Neural cell (in vitro differentiated cells): ENCODE measurements around the gene ZNF512. TPM values are rescaled to one million over a fixed set of nuclear protein-coding genes. Genes with fewer than 3 reads are reported as not detected.

Experiments used
- H2AFZ ChIP-seq: fragments of 200-600, 300-800 bp; sonication (generic), shearing (Covaris generic); 2 replicates; pipeline ENCODE4 v1.6.0; 2014; ENCODE audit warnings: low read depth, mild to moderate bottlenecking, antibody characterized with exemption, low read length, moderate library complexity
- H3F3A ChIP-seq: fragments of 200-600 bp; shearing (Covaris generic); 2 replicates; pipeline ENCODE4 v1.6.1; 2016; ENCODE audit warnings: mild to moderate bottlenecking, moderate library complexity, mixed read lengths, antibody characterized with exemption, low read length; ENCODE audit not compliant: insufficient read depth, poor library complexity, severe bottlenecking
- H3K27ac ChIP-seq: fragments of 200-600, 300-800 bp; sonication (generic), shearing (Covaris generic); 2 replicates; pipeline ENCODE4 v1.5.1; 2014; ENCODE audit warnings: mild to moderate bottlenecking, low read length, moderate library complexity
- H3K27me3 ChIP-seq: fragments of 300-800, 200-600 bp; sonication (generic), shearing (Covaris generic); 2 replicates; pipeline ENCODE4 v1.6.0; 2014; ENCODE audit warnings: mild to moderate bottlenecking, low read depth, low read length, moderate library complexity; ENCODE audit not compliant: insufficient read depth
- H3K36me3 ChIP-seq: fragments of 300-800, 200-600 bp; sonication (generic), shearing (Covaris generic); 2 replicates; pipeline ENCODE4 v1.5.1; 2014; ENCODE audit warnings: mild to moderate bottlenecking, antibody characterized with exemption, low read length, moderate library complexity; ENCODE audit not compliant: insufficient read depth
- H3K4me2 ChIP-seq: fragments of 300-800, 200-600 bp; sonication (generic), shearing (Covaris generic); 2 replicates; pipeline ENCODE4 v1.6.0; 2014; ENCODE audit warnings: mild to moderate bottlenecking, low read length
- H3K4me3 ChIP-seq: fragments of 300-800, 200-600 bp; sonication (generic), shearing (Covaris generic); 2 replicates; pipeline ENCODE4 v1.5.1; 2014; ENCODE audit warnings: mild to moderate bottlenecking, low read length, moderate library complexity
- H3K79me2 ChIP-seq: fragments of 200-600 bp; shearing (Covaris generic); replicated peaks from 2 replicates; pipeline ENCODE4 v1.6.0; 2014; ENCODE audit warnings: mild to moderate bottlenecking, low read length, moderate library complexity; ENCODE audit not compliant: insufficient read depth
- H3K9ac ChIP-seq: fragments of 300-800, 200-600 bp; sonication (generic), shearing (Covaris generic); 2 replicates; pipeline ENCODE4 v1.6.1; 2016; ENCODE audit warnings: mild to moderate bottlenecking, low read length, mixed read lengths
- H3K9me2 ChIP-seq: fragments of 200-600 bp; shearing (Covaris generic); 2 replicates; pipeline ENCODE4 v1.6.1; 2016; ENCODE audit warnings: mild to moderate bottlenecking, low read length, mixed read lengths; ENCODE audit not compliant: insufficient read depth
- H3K9me3 ChIP-seq: fragments of 200-600, 300-800 bp; sonication (generic), shearing (Covaris generic); 2 replicates; pipeline ENCODE4 v1.6.1; 2016; ENCODE audit warnings: mild to moderate bottlenecking, mixed run types, low read length, moderate library complexity, mixed read lengths
- H4K20me1 ChIP-seq: fragments of 200-600 bp; shearing (Covaris generic); 2 replicates; pipeline ENCODE4 v1.6.1; 2016; ENCODE audit warnings: mild to moderate bottlenecking, mixed run types; ENCODE audit not compliant: insufficient read depth
- EP300 ChIP-seq: fragments of 450-650 bp; conservative IDR thresholded peaks from 2 replicates; pipeline ENCODE4 v1.6.1; 2014; ENCODE audit warnings: antibody characterized with exemption, mild to moderate bottlenecking, moderate library complexity; ENCODE audit not compliant: poor library complexity, severe bottlenecking
- EZH2 ChIP-seq: fragments of 200-600, 300-800 bp; shearing (Covaris generic), sonication (generic); IDR thresholded peaks from 2 replicates; pipeline ENCODE4 v1.6.1; 2014; ENCODE audit warnings: antibody characterized with exemption, low read length, borderline replicate concordance, mild to moderate bottlenecking; ENCODE audit not compliant: insufficient read depth, poor library complexity, severe bottlenecking
- MXI1 ChIP-seq: fragments of 450-650 bp; conservative IDR thresholded peaks from 2 replicates; pipeline ENCODE4 v1.6.1; 2014; ENCODE audit warnings: antibody characterized with exemption, mild to moderate bottlenecking; ENCODE audit not compliant: poor library complexity, severe bottlenecking
- POLR2AphosphoS5 ChIP-seq: IDR thresholded peaks from 2 replicates; pipeline ENCODE4 v1.6.1; 2012
- RAD21 ChIP-seq: fragments of 450-650 bp; conservative IDR thresholded peaks from 2 replicates; pipeline ENCODE4 v1.6.1; 2014; ENCODE audit warnings: antibody characterized with exemption, mild to moderate bottlenecking, moderate library complexity
- SMC3 ChIP-seq: fragments of 450-650 bp; conservative IDR thresholded peaks from 2 replicates; pipeline ENCODE4 v1.6.1; 2014; ENCODE audit warnings: antibody characterized with exemption, mild to moderate bottlenecking, moderate library complexity; ENCODE audit not compliant: poor library complexity
- TAF1 ChIP-seq: IDR thresholded peaks from 2 replicates; pipeline ENCODE4 v1.6.1; 2012; ENCODE audit warnings: low read depth
- polyA plus RNA-seq: library from polyadenylated mRNA; depleted of rRNA; stranded (reverse); fragments of >200 nt; gene quantifications from 2 replicates; pipeline ENCODE4 v1.2.3, GENCODE V29; 2014
- TF ChIP-seq, protein P1 (sequence below): fragments of 450-650 bp; IDR thresholded peaks from 2 replicates; pipeline ENCODE4 v1.5.1; 2014; ENCODE audit warnings: antibody characterized with exemption, mild to moderate bottlenecking, moderate library complexity; ENCODE audit not compliant: poor library complexity, severe bottlenecking
- TF ChIP-seq, protein P2 (sequence below): IDR thresholded peaks from 2 replicates; pipeline ENCODE4 v1.6.1; 2012; ENCODE audit warnings: borderline replicate concordance

The ZNF512 gene
- polyA plus RNA-seq, 1 donor from 2014 or later: 30.8 TPM

DNA sequence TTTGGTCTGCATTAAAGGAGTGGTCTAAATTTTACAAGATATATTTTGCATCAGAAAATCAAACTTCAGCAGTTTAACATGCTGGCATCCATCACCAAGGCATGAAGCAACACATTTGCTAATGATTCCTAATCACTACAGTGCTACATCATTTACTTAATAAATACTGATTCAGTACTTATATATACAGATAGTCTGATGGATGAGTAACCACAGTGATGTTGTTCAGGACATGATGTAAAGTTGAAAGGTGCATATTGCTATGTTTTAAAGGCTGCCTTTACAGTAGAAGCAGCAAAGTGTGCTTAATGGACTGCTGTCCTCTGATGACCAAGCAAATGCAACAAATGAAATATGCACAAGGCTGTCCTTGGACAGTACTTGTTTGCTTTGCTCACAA is 69.5 kb downstream of the ZNF512 start:
- H3K4me3 ChIP-seq: no peak overlapping the region
- no peak overlapping the region for H3K4me2 ChIP-seq
- no peaks in the 10 kb centered on the region for H3K79me2 ChIP-seq
- no peak for TF ChIP-seq EZH2
- TF ChIP-seq, protein P1, sequence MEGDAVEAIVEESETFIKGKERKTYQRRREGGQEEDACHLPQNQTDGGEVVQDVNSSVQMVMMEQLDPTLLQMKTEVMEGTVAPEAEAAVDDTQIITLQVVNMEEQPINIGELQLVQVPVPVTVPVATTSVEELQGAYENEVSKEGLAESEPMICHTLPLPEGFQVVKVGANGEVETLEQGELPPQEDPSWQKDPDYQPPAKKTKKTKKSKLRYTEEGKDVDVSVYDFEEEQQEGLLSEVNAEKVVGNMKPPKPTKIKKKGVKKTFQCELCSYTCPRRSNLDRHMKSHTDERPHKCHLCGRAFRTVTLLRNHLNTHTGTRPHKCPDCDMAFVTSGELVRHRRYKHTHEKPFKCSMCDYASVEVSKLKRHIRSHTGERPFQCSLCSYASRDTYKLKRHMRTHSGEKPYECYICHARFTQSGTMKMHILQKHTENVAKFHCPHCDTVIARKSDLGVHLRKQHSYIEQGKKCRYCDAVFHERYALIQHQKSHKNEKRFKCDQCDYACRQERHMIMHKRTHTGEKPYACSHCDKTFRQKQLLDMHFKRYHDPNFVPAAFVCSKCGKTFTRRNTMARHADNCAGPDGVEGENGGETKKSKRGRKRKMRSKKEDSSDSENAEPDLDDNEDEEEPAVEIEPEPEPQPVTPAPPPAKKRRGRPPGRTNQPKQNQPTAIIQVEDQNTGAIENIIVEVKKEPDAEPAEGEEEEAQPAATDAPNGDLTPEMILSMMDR: no peak
- TF ChIP-seq MXI1: no peak
- TF ChIP-seq TAF1: no peak
- no peak for TF ChIP-seq EP300
- no peak overlapping the region for H3K9ac ChIP-seq
- H3K9me2 ChIP-seq: no peaks in the 10 kb centered on the region
- no peak overlapping the region for H2AFZ ChIP-seq
- H3F3A ChIP-seq: no peaks in the 10 kb centered on the region
- no peaks in the 10 kb centered on the region for H3K9me3 ChIP-seq
- H4K20me1 ChIP-seq: no peaks in the 10 kb centered on the region
- no peak overlapping the region for H3K27ac ChIP-seq
- peaks cover 13% of the 10 kb centered on the region for H3K36me3 ChIP-seq
- H3K27me3 ChIP-seq: no peaks in the 10 kb centered on the region

DNA sequence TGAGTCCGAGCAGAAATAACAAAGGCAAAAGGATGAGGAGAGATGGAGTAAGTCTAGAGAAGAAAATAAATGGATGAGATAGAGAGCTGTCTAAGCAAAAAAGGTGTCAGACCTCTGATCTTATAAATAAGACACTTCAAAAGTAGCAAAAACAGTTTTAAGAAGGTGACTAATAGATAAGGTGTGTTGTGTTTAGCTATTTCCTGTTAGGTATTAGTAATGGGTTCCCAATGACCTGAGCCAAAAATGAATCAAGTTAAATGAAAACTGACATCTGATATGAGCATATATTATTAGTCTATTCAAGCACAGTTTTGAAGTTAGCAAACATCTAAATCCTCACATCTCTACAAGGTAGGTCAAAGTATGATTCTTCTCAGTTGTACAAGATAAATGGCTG is 69.9 kb downstream of the ZNF512 start:
- no peaks in the 10 kb centered on the region for H3F3A ChIP-seq
- H3K9me2 ChIP-seq: no peaks in the 10 kb centered on the region
- no peaks in the 10 kb centered on the region for H3K9me3 ChIP-seq
- no peaks in the 10 kb centered on the region for H4K20me1 ChIP-seq
- no peak overlapping the region for H3K4me2 ChIP-seq
- no peaks in the 10 kb centered on the region for H3K27me3 ChIP-seq
- peaks cover 17% of the 10 kb centered on the region for H3K36me3 ChIP-seq
- no peaks in the 10 kb centered on the region for H3K79me2 ChIP-seq
- H3K9ac ChIP-seq: no peak overlapping the region
- H2AFZ ChIP-seq: no peak overlapping the region
- no peak overlapping the region for H3K27ac ChIP-seq
- no peak for TF ChIP-seq EZH2
- no peak for TF ChIP-seq SMC3
- TF ChIP-seq, protein P2, sequence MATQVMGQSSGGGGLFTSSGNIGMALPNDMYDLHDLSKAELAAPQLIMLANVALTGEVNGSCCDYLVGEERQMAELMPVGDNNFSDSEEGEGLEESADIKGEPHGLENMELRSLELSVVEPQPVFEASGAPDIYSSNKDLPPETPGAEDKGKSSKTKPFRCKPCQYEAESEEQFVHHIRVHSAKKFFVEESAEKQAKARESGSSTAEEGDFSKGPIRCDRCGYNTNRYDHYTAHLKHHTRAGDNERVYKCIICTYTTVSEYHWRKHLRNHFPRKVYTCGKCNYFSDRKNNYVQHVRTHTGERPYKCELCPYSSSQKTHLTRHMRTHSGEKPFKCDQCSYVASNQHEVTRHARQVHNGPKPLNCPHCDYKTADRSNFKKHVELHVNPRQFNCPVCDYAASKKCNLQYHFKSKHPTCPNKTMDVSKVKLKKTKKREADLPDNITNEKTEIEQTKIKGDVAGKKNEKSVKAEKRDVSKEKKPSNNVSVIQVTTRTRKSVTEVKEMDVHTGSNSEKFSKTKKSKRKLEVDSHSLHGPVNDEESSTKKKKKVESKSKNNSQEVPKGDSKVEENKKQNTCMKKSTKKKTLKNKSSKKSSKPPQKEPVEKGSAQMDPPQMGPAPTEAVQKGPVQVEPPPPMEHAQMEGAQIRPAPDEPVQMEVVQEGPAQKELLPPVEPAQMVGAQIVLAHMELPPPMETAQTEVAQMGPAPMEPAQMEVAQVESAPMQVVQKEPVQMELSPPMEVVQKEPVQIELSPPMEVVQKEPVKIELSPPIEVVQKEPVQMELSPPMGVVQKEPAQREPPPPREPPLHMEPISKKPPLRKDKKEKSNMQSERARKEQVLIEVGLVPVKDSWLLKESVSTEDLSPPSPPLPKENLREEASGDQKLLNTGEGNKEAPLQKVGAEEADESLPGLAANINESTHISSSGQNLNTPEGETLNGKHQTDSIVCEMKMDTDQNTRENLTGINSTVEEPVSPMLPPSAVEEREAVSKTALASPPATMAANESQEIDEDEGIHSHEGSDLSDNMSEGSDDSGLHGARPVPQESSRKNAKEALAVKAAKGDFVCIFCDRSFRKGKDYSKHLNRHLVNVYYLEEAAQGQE: no peak
- no peak for TF ChIP-seq MXI1
- TF ChIP-seq POLR2AphosphoS5: no peak
- TF ChIP-seq RAD21: no peak
- TF ChIP-seq TAF1: no peak
- TF ChIP-seq, protein P1: no peak
- no peak for TF ChIP-seq EP300
- no peak overlapping the region for H3K4me3 ChIP-seq
